Keratinocyte (primary cell): ENCODE data around the gene RGS2. TPM values are rescaled to one million over a fixed set of nuclear protein-coding genes. Genes with fewer than 3 reads are reported as not detected.

Experiments used
- DNase-seq: peaks from one replicate; pipeline ENCODE4 v3.0.0-alpha.2; 2011; ENCODE audit warnings: low read depth, missing footprints, low spot score
- FAIRE-seq: peaks from 2 replicates; lab custom pipeline; 2011; peaks lifted over from hg19 to GRCh38; lab: Jason Lieb, UNC
- H2AFZ ChIP-seq: 2 replicates; pipeline ENCODE4 v1.6.0; 2012; ENCODE audit warnings: low read length, control low read depth, inconsistent platforms; ENCODE audit not compliant: control insufficient read depth
- H3K27ac ChIP-seq: 2 replicates; pipeline ENCODE4 v1.5.1; 2011; ENCODE audit warnings: low read length; ENCODE audit not compliant: control insufficient read depth, insufficient read depth
- H3K27me3 ChIP-seq: 3 replicates; pipeline ENCODE4 v1.6.0; 2011; ENCODE audit warnings: low read length; ENCODE audit not compliant: control insufficient read depth, insufficient read depth; ENCODE audit errors: extremely low read depth
- H3K36me3 ChIP-seq, 2 experiments: 2 replicates in 1 of 2; 3 replicates in 1 of 2; pipeline ENCODE4 v1.5.1; 2011; ENCODE audit warnings: low read length in 2 of 2, mild to moderate bottlenecking in 1 of 2; ENCODE audit not compliant: control insufficient read depth in 2 of 2, insufficient read depth in 2 of 2; ENCODE audit errors: extremely low read depth in 1 of 2
- H3K4me1 ChIP-seq: 3 replicates; pipeline ENCODE4 v1.5.1; 2011; ENCODE audit warnings: low read length; ENCODE audit not compliant: control insufficient read depth, insufficient read depth; ENCODE audit errors: extremely low read depth
- H3K4me2 ChIP-seq: 3 replicates; pipeline ENCODE4 v1.6.0; 2011; ENCODE audit warnings: low read depth, low read length; ENCODE audit not compliant: control insufficient read depth, insufficient read depth; ENCODE audit errors: extremely low read depth
- H3K4me3 ChIP-seq, 3 experiments: fragments of 200-600 bp in 1 of 3; sonication (generic) in 1 of 3; 2 replicates in 2 of 3; 3 replicates in 1 of 3; pipeline ENCODE4 v1.5.1; 2011 to 2016; ENCODE audit warnings: low read length in 3 of 3, mild to moderate bottlenecking in 3 of 3, control low read depth in 2 of 3, inconsistent platforms in 1 of 3, low read depth in 1 of 3, mixed read lengths in 1 of 3, mixed run types in 1 of 3, moderate library complexity in 1 of 3; ENCODE audit not compliant: control insufficient read depth in 2 of 3, insufficient read depth in 2 of 3; ENCODE audit errors: extremely low read depth in 1 of 3
- H3K79me2 ChIP-seq: 2 replicates; pipeline ENCODE4 v1.6.0; 2012; ENCODE audit warnings: low read length; ENCODE audit not compliant: control insufficient read depth, insufficient read depth
- H3K9ac ChIP-seq: 3 replicates; pipeline ENCODE4 v1.6.0; 2011; ENCODE audit warnings: low read length; ENCODE audit not compliant: control insufficient read depth, insufficient read depth; ENCODE audit errors: extremely low read depth
- H3K9me1 ChIP-seq: 3 replicates; pipeline ENCODE4 v1.6.0; 2011; ENCODE audit warnings: low read length; ENCODE audit not compliant: control insufficient read depth, insufficient read depth; ENCODE audit errors: extremely low read depth
- H3K9me3 ChIP-seq: 2 replicates; pipeline ENCODE4 v1.5.1; 2012; ENCODE audit warnings: low read depth, low read length; ENCODE audit not compliant: control insufficient read depth
- H4K20me1 ChIP-seq: 3 replicates; pipeline ENCODE4 v1.6.0; 2011; ENCODE audit warnings: low read length; ENCODE audit not compliant: control insufficient read depth, insufficient read depth; ENCODE audit errors: extremely low read depth
- CTCF ChIP-seq, 3 experiments: IDR thresholded peaks in 1 of 3; conservative IDR thresholded peaks in 1 of 3; optimal IDR thresholded peaks in 1 of 3; 2 replicates in 2 of 3; 3 replicates in 1 of 3; pipeline versions ENCODE3 to v1.5.1; 2011; ENCODE audit warnings: low read length in 3 of 3, mild to moderate bottlenecking in 3 of 3, moderate library complexity in 2 of 3, control low read depth in 1 of 3, inconsistent platforms in 1 of 3; ENCODE audit not compliant: insufficient read depth in 2 of 3; ENCODE audit errors: extremely low read depth in 1 of 3
- EZH2 ChIP-seq: IDR thresholded peaks from one replicate; pipeline ENCODE4 v1.6.1; 2012; ENCODE audit warnings: inconsistent platforms, mild to moderate bottlenecking, low read length, moderate library complexity
- dilution Hi-C: fragments of 300-500 bp; cut with MboI; formaldehyde crosslinking; loops from one replicate; pipeline ENCODE4 v1.7.0; 2020; ENCODE audit warnings: low sequenced_read_pairs; ENCODE audit not compliant: extremely low pct_ligation_motif_present
- polyA plus RNA-seq, 5 experiments: library from polyadenylated mRNA; depleted of rRNA in 3 of 5; stranded (reverse) in 3 of 5; stranded (forward) in 1 of 5; unstranded in 1 of 5; fragments of >200 nt; gene quantifications; 1 replicate in 1 of 5; 2 replicates in 3 of 5; 3 replicates in 1 of 5; pipeline versions ENCODE4 v1.2.1 to v1.2.3, GENCODE V29; 2011 to 2012; ENCODE audit warnings: missing spikeins in 2 of 5, low read depth in 1 of 5, low replicate concordance in 1 of 5

RGS2 gene
- polyA plus RNA-seq, 1 donor (not counting 4 experiments of a cell fraction or from before 2014, with no cell fraction given): 128 TPM

GRCh38 chr1:192766009-192766625 is 42.7 kb upstream of the RGS2 start:
- FAIRE-seq (peak; percentile 53), DNase-seq (no peak)
- Histone ChIP-seq H4K20me1 (no peaks in the 10 kb centered on the region), H3K4me1 (peaks cover 9% of the 10 kb centered on the region), H3K4me2 (no peak overlapping the region), H3K36me3 (no peaks in the 10 kb centered on the region), H3K79me2 (no peaks in the 10 kb centered on the region), H3K9me3 (no peaks in the 10 kb centered on the region), H3K27me3 (no peaks in the 10 kb centered on the region), H3K27ac (no peak overlapping the region), H2AFZ (no peak overlapping the region), H3K9me1 (no peaks in the 10 kb centered on the region), H3K4me3 (no peak overlapping the region), H3K9ac (no peak overlapping the region)
- dilution Hi-C loops: no loop called here
- no peak for TF ChIP-seq EZH2
- no peak for TF ChIP-seq CTCF (optimal IDR thresholded peaks at IDR 0.05 in 1 of 3, IDR thresholded peaks at IDR 0.05 in 1 of 3, conservative IDR thresholded peaks at IDR 0.05 in 1 of 3; ENCODE audit: extremely low read depth in 1 of 3, insufficient read depth in 2 of 3, low read length in 3 of 3)

GRCh38 chr1:192766876-192767275 is 42.0 kb upstream of the RGS2 start:
- H3K9me3 ChIP-seq: no peaks in the 10 kb centered on the region
- TF ChIP-seq CTCF (optimal IDR thresholded peaks at IDR 0.05 in 1 of 3, IDR thresholded peaks at IDR 0.05 in 1 of 3, conservative IDR thresholded peaks at IDR 0.05 in 1 of 3; ENCODE audit: extremely low read depth in 1 of 3, insufficient read depth in 2 of 3, low read length in 3 of 3) (peak in 1 of 3 experiments; percentile 7), EZH2 (no peak)
- dilution Hi-C loops: no loop called here

More at GRCh38 chr1:192766876-192767275, 42.0 kb upstream of the RGS2 start:
- no peaks in the 10 kb centered on the region for H4K20me1 ChIP-seq
- no peak overlapping the region for H3K9ac ChIP-seq
- H3K79me2 ChIP-seq: no peaks in the 10 kb centered on the region
- no peaks in the 10 kb centered on the region for H3K27me3 ChIP-seq
- H3K4me3 ChIP-seq: no peak overlapping the region
- H3K36me3 ChIP-seq: no peaks in the 10 kb centered on the region
- H2AFZ ChIP-seq: no peak overlapping the region
- H3K4me1 ChIP-seq: peaks cover 9% of the 10 kb centered on the region
- H3K27ac ChIP-seq: no peak overlapping the region
- no peak overlapping the region for H3K4me2 ChIP-seq
- DNase-seq (no peak), FAIRE-seq (no peak)
- H3K9me1 ChIP-seq: no peaks in the 10 kb centered on the region
